Activated T-cell treated with anti-CD3 and anti-CD28 coated beads for 4 hours (primary cell): ENCODE measurements around the gene SEC14L3.

Experiments used
- DNase-seq: peaks from one replicate; pipeline ENCODE4 v3.0.0-alpha.2; 2020

Gene SEC14L3

GRCh38 chr22:30471616-30472318 lies at the start of gene SEC14L3:
SEC14L3 (minus strand) TSS chr22:30472017; CDS start chr22:30471958, 59 bp downstream.
- DNase-seq, result no peak

DNA sequence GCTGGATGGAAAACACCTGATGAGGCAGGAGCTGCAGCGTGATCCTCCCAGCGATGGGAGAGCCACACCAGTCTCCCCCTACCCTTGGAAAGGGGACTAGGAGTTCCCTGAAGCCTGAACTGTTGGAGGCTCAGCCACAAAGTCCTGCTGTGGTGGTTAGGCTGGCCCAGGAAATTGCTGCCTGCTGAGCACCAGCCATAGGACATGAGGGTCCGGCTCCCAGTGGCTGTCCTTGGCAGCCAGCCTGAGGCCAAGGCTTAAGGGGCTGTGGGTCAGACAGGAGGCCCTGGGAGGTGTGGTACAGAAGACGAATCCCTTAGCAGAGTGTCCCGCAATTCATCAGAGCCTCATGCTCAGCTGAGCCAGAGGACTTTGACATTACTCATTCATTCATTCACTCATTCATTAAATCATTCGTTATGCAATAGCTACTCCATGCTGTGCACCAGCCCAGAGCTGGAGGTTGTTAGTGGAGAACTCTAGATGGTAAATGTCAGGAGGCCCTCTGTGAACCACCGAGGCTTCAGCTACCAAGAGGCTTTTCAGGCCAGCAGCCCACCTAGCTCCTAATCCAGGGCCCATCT lies 48.1 kb upstream of the SEC14L3 start:
- DNase-seq, result no peak

- no peak for DNase-seq
These were observed 44.9 kb upstream of the SEC14L3 start for GRCh38 chr22:30516731-30517130.

DNA sequence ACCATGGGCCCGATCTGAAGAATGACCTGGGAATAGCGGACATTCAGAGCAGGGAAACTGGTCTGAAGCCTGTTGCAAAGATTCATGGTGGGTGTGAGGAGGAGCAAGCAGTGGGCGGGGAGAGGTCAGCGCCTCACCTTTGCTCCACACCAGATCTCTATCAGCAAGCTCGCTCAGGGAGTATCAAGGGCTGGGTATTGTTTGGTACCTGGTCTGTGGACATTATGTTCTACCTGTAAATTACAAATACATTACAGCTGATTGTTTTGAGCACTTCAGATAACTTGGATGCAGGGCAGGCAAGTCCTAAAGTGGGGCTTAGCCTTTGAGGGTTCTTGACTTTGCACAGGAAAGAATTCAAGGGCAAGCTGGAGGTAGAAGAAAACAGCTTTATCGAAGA lies 44.5 kb upstream of the SEC14L3 start:
- no peak for DNase-seq

DNA sequence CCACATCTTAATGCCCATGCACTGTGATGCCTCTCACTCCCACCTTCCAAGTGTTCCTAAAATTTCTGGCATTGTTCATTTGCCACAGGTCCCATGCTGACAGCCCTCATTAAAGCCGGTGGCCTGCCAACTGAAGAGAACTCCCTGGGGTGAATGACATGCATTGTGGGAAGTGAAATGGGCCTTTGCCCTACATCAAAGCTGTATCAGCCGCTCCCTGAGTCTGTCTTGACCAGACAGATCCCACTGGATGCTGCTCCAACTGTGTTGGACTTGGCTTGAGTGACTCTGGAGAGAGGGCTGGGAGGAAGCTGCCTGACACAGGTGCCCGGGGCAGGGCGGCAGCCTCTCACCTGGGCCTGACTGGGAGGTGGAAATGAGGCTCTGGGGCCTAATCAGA lies 42.4 kb upstream of the SEC14L3 start:
- no peak for DNase-seq

DNA sequence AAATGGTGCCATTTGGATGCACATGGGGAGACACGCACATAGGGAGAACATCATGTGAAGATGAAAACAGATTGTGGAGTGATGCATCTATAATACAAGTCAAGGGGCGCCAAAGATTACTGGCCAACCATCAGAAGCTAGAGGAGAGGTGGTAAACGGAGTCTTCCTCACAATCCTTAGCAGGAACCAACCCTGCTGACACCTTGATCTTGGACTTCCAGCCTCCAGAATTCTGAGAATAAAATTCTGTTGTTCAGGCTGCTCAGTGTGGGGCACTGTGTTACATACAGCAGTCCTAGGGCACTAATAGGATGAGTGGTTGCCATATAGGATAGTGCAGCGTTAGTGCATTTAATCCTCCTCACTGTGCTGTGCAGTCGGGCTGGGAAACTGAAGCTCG lies 41.6 kb upstream of the SEC14L3 start:
- DNase-seq, result no peak

GRCh38 chr22:30511911-30512310 lies 40.1 kb upstream of the SEC14L3 start:
- no peak for DNase-seq

DNA sequence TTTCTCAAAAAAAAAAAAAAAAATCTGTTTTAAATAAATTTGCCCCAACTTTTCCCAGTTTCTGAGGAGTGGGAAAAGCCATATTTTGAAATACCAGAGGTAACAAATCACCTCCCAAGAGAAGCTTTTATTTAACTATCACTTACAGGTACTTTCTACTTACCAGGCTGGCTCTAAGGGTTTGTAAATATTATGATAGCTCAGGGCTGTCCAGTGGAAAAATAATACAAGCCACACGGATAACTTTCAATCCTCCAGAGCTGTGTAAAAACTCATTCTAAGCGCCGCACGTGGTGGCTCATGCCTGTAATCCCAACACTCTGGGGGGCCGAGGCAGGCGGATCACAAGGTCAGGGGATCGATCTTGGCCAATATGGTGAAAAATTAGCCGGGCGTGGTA lies 39.3 kb upstream of the SEC14L3 start:
- no peak for DNase-seq

DNA sequence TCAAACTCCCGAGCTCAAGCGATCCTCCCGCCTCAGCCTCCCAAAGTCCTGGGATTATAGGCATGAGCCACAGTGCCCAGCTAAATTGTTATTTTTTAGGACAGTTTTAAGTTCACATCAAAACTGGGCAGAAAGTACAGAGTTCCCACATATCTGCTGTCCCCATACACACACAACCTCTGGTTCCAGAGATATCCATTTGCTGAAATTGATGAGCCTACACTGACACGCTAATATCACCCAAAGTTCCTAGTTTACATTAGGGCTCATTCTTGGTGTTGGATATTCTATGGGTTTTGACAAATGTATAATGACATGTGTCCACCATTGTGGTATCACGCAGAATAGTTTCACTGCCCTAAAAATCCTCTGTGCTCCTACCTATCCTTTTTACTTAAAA lies 36.4 kb upstream of the SEC14L3 start:
- no peak for DNase-seq

DNA sequence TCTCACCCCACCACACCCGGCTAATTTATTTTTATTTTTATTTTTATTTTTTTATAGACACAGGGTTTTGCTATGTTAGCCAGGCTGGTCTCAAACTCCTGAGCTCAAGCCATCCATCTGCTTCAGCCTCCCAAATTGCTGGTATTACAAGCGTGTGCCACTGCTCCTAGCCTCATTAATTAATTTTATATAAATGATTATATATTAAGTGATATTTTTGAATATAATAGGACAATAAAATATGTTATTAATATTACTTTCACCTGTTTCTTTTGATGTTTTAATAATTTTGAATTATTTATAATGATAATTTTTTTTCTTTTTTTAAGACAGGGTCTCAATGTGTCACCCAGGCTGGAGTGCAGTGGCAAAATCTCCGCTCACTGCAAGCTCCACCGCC lies 35.9 kb upstream of the SEC14L3 start:
- DNase-seq, result no peak

- no peak for DNase-seq
These were observed 34.7 kb upstream of the SEC14L3 start for GRCh38 chr22:30506507-30506968.

- DNase-seq, result no peak
These were observed 31.7 kb upstream of the SEC14L3 start for GRCh38 chr22:30503551-30503950.

GRCh38 chr22:30502911-30503310 lies 31.1 kb upstream of the SEC14L3 start:
- DNase-seq, result no peak

DNA sequence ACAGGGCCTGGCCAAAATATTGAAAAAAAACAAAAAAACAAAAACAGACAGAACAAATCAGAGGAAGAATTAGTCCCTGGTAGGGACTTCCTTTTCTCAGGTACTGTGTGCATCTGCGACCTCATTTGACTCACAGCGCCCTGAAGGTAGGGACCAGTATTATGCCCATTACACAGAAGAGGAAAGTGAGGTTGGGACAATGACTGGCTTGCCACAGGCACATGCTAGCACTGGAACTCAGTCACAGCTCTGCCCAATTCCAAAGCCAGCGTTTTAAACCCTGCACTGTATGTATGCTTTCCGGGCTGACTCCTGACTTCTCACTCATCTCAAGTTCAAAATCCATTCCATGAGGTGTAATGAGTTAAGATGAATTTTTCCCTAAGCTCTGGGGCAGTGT lies 30.3 kb upstream of the SEC14L3 start:
- DNase-seq, result no peak

GRCh38 chr22:30500628-30501027 lies 28.8 kb upstream of the SEC14L3 start:
- DNase-seq, result no peak

- no peak for DNase-seq
These were observed 25.8 kb upstream of the SEC14L3 start for GRCh38 chr22:30497466-30498150.

DNA sequence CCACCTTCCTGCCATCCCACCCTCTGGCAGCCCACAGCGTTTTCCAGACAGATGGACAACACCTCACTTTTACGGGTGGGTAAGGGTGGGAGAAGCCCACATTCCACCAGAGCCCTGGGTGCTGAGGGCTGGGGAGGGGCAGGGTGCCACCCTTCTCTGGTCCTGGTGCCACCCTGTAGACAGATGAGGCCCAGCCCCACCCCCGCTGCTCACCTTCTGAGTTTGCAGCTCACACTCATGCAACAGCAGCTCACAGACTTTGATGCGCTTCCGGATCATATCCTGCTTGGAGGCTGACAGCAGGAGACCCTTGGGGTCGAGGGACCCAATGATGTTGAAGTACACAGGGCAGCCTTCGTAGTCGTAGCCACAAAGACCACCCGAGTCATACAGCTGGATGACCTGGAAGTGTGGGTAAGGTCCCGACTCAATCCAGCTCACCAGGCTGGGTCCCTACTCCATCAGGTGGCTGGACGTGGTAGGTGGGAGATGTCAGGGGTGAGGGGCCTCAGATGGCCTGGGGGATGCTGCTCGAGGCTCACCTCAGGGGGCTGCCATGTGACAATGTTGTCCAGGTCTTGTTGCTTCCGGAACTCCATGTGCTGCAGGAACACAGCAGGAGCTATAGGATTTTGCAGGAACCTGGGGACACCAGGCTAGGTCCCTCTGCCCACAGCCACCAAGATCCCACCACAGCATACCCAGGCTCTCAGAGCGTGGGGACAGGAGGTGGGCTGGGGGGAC lies 23.4 kb upstream of the SEC14L3 start:
- DNase-seq, result no peak

- DNase-seq, result no peak
These were observed 20.3 kb upstream of the SEC14L3 start for GRCh38 chr22:30492144-30492543.

DNA sequence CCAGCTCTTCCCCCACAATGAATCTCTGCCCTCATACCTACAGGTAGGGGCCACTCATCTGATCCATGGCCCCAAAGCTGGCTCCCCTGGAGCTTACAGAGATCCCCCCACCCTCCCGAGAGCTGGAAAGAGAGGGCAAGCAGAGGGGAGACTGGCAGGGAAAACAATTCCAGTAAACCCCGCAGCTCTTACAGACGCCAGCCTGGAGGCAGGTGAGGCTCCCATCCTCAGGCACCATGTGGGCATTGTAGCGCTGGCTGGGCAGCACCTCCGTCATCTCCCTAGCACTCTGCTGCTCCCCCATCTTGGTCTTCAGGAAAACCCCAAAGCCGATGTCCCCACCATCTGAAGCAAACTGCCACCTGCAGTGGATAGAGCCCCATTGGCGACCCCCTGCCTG lies 19.6 kb upstream of the SEC14L3 start:
- DNase-seq, result no peak

DNA sequence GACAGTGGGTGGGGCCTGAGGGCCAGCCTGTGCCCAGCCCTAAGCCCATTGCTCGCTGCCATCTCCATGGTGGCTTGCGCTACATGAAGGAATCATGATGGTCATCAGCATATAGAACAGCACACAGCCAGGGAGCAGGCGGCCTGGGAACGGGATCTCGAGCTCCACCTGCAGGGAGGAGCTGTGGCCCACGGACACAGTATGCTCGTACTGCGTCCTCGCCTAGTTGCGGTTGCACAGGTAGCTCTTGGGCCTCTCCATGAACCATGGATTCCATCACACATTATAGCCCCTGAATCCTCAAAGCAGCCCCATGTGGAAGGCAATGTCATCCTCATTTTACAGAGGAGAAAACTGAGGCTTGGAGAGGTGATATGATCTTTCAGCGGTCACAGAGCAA lies 18.6 kb upstream of the SEC14L3 start:
- no peak for DNase-seq

DNA sequence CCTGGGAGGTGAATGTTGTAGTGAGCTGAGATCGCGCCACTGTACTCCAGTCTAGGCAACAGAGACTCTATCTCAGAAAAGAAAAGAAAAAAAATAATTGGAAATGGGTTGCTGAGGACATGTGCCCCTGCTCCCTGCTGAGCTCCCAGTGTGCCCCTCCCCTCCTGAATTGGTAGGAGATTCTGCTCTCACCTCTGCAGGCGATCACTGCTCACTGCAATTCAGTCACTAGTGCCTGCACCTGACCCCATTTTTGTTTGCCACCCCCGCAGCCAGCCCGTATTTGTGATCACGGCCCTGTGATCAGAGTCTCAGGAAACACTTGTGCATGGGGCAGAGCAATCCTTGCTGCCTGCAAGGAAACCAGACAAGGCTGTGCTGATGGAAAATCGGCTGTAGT lies 16.3 kb upstream of the SEC14L3 start:
- no peak for DNase-seq

DNA sequence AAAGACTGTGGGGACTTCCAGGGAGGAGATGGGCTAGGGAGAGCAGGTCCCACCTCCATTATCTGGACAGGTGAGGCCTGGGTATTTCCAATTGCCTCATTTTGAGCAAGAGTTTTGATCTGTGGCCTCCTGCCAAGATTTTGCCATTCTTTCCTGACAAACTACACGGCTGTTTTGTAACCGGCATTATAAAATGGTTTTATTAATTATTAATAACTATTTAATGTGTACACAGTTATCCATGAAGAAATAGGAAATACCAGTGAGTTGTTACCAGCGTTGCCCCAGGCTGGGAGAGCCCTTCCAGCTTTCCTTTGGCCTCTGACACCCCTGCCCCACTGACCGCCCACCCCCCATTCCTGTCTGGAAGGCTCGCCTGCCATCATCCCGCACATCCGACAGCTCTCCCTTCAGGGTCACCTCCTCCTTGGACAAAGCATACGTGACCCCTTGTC lies 14.9 kb upstream of the SEC14L3 start:
- DNase-seq, result no peak

DNA sequence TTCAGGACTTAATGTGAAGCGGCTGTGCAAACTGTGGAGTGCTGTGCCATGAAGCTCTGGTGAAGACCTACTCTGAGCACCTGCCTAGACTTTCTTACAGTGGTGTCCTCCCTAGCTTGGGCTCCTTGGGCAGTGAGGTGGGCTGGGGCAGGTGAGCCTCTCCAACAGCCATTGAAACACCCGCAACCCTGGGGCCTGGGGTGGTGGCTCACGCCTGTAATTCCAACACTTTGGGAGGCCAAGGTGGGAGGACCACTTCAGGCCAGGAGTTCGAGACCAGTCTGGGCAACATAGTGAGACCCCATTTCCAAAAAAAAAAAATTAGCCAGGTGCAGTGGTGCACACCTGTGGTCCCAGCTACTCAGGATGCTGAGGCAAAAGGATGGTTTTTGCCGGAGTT lies 14.3 kb upstream of the SEC14L3 start:
- DNase-seq, result no peak
